SU-DHL-6 (cell line): ENCODE results near the gene HEBP2.

Source experiments
- H2AFZ ChIP-seq: fragments of 200-600 bp; sonication (generic); 2 replicates; pipeline ENCODE4 v1.6.1; 2014; ENCODE audit warnings: low read depth, mild to moderate bottlenecking, moderate library complexity, mixed read lengths, antibody characterized with exemption, low read length; ENCODE audit not compliant: severe bottlenecking
- H3F3A ChIP-seq: fragments of 200-600 bp; shearing (Covaris generic); 2 replicates; pipeline ENCODE4 v1.6.0; 2016; ENCODE audit warnings: antibody characterized with exemption, mild to moderate bottlenecking; ENCODE audit not compliant: insufficient read depth
- H3K27ac ChIP-seq: fragments of 200-600 bp; sonication (generic); 2 replicates; pipeline ENCODE4 v1.5.1; 2016; ENCODE audit warnings: low read depth, mild to moderate bottlenecking, low read length, moderate library complexity, mixed read lengths
- H3K27me3 ChIP-seq: fragments of 200-600 bp; sonication (generic), shearing (Covaris generic); 2 replicates; pipeline ENCODE4 v1.6.0; 2014; ENCODE audit warnings: mild to moderate bottlenecking, low read length
- H3K36me3 ChIP-seq: fragments of 200-600 bp; sonication (generic); 2 replicates; pipeline ENCODE4 v1.6.1; 2014; ENCODE audit warnings: mild to moderate bottlenecking, low read length, mixed read lengths
- H3K4me2 ChIP-seq: fragments of 300-600, 200-600 bp; shearing (Covaris generic), sonication (generic); 2 replicates; pipeline ENCODE4 v1.6.0; 2014; ENCODE audit warnings: low read length, low read depth, mild to moderate bottlenecking; ENCODE audit not compliant: poor library complexity, severe bottlenecking
- H3K4me3 ChIP-seq: fragments of 200-600 bp; sonication (generic); 2 replicates; pipeline ENCODE4 v1.5.1; 2014; ENCODE audit warnings: antibody characterized with exemption, low read length, mild to moderate bottlenecking, mixed read lengths; ENCODE audit not compliant: insufficient read depth, poor library complexity, severe bottlenecking
- H3K79me2 ChIP-seq: fragments of 200-600 bp; sonication (generic); 2 replicates; pipeline ENCODE4 v1.6.1; 2014; ENCODE audit warnings: mild to moderate bottlenecking, low read length, moderate library complexity; ENCODE audit not compliant: insufficient read depth
- H3K9ac ChIP-seq: fragments of 200-600 bp; sonication (generic); 2 replicates; pipeline ENCODE4 v1.7.0; 2014; ENCODE audit warnings: mild to moderate bottlenecking, low read length
- H3K9me2 ChIP-seq: fragments of 200-600 bp; sonication (generic); replicated peaks from 2 replicates; pipeline ENCODE4 v1.6.1; 2014; ENCODE audit warnings: low read length; ENCODE audit not compliant: insufficient read depth
- H3K9me3 ChIP-seq: fragments of 200-600 bp; sonication (generic); 2 replicates; pipeline ENCODE4 v1.6.1; 2014; ENCODE audit warnings: low read length, mixed read lengths; ENCODE audit not compliant: insufficient read depth
- H4K20me1 ChIP-seq: fragments of 200-600 bp; sonication (generic); 2 replicates; pipeline ENCODE4 v1.6.1; 2014; ENCODE audit warnings: low read depth, mild to moderate bottlenecking, antibody characterized with exemption, low read length, moderate library complexity, mixed read lengths
- CTCF ChIP-seq: fragments of 200-600 bp; sonication (generic); IDR thresholded peaks from one replicate; pipeline ENCODE4 v1.5.1; 2017; ENCODE audit warnings: antibody characterized with exemption, mild to moderate bottlenecking, low read length, moderate library complexity; ENCODE audit not compliant: insufficient read depth, poor library complexity, severe bottlenecking
- EZH2phosphoT487 ChIP-seq: fragments of 200-600 bp; sonication (generic), shearing (Covaris generic); conservative IDR thresholded peaks from 2 replicates; pipeline ENCODE4 v1.6.1; 2018; ENCODE audit warnings: mild to moderate bottlenecking, antibody characterized with exemption, low read length, moderate library complexity, mixed read lengths

The HEBP2 gene

GRCh38 chr6:138451043-138451442, 47.0 kb downstream of the HEBP2 start:
- Histone ChIP-seq H3K36me3 (no peaks in the 10 kb centered on the region), H3K79me2 (no peaks in the 10 kb centered on the region), H3K27ac (no peak overlapping the region), H4K20me1 (no peaks in the 10 kb centered on the region), H2AFZ (no peak overlapping the region), H3K4me3 (no peak overlapping the region), H3K27me3 (no peaks in the 10 kb centered on the region), H3K4me2 (no peak overlapping the region), H3K9me2 (no peaks in the 10 kb centered on the region), H3F3A (no peaks in the 10 kb centered on the region), H3K9ac (no peak overlapping the region), H3K9me3 (no peaks in the 10 kb centered on the region)
- TF ChIP-seq EZH2phosphoT487: no peak
- no peak for TF ChIP-seq CTCF

GRCh38 chr6:138454981-138455706, 51.1 kb downstream of the HEBP2 start:
- Histone ChIP-seq H4K20me1 (no peaks in the 10 kb centered on the region), H3K27ac (no peak overlapping the region), H3K4me2 (no peak overlapping the region), H3K9me3 (no peaks in the 10 kb centered on the region), H3K79me2 (no peaks in the 10 kb centered on the region), H3K4me3 (no peak overlapping the region), H3K36me3 (no peaks in the 10 kb centered on the region), H2AFZ (no peak overlapping the region), H3F3A (no peaks in the 10 kb centered on the region), H3K27me3 (no peaks in the 10 kb centered on the region), H3K9me2 (no peaks in the 10 kb centered on the region), H3K9ac (no peak overlapping the region)
- TF ChIP-seq EZH2phosphoT487: no peak
- no peak for TF ChIP-seq CTCF

DNA sequence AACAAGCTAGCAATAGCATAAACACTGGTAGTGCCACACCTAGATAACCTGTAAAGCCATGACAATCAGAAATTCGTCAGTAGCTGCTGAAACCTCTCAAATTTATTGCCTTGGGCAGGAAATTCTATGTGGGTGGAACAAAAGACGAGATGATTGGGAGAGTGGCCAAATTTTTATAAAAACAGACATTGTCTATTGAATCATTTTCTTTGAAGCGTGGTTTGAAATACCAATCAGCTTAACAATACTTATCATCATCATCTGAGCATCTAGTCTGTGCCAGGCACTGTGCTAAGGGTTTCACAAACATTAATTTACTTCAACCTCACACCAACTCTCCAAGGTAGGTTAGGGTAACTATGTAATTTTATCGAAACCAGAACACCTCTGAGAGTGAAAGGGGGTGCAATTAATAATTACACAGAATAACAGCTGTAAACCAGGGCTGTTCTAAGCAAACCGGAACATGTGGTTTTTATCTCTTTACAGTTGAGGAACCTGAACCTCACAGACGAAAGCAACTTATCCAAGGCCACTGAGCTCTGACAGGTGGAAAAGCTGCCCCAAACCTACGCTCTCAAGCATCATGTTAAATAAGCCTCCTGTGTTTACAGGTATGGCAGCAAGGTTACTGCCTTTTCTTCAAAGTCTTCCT, 51.9 kb downstream of the HEBP2 start:
- H3K9me2 ChIP-seq: no peaks in the 10 kb centered on the region

More for the DNA sequence above, 51.9 kb downstream of the HEBP2 start:
- Histone ChIP-seq H3K36me3 (no peaks in the 10 kb centered on the region), H3F3A (no peaks in the 10 kb centered on the region), H3K79me2 (no peaks in the 10 kb centered on the region), H4K20me1 (no peaks in the 10 kb centered on the region), H3K27me3 (no peaks in the 10 kb centered on the region), H3K4me2 (no peak overlapping the region), H3K4me3 (no peak overlapping the region), H2AFZ (no peak overlapping the region), H3K27ac (no peak overlapping the region), H3K9me3 (no peaks in the 10 kb centered on the region), H3K9ac (no peak overlapping the region)
- TF ChIP-seq CTCF (no peak), EZH2phosphoT487 (no peak)
